ENCODE data around the gene STK24.

The STK24 gene

GRCh38 chr13:98521461-98522247 is 55.3 kb downstream of the STK24 start:
- no peak overlapping the region for H2AK5ac ChIP-seq (ENCODE audit: low read length)
- no peaks in the 10 kb centered on the region for H3K27me3 ChIP-seq (ENCODE audit: insufficient read depth, low read length, poor library complexity)
- no peak overlapping the region for H3K56ac ChIP-seq (ENCODE audit: low read length)
- no CpG with 5 or more reads among the region's 20 CpGs for WGBS (ENCODE audit: extremely low coverage, insufficient coverage, low lambda C conversion rate)
- H3K4ac ChIP-seq (ENCODE audit: low read depth, low read length): no peak overlapping the region
- H3K79me2 ChIP-seq (ENCODE audit: control insufficient read depth, insufficient read depth, low read length): peaks cover 71% of the 10 kb centered on the region
- H3K4me1 ChIP-seq (ENCODE audit: control insufficient read depth, low read depth, low read length): peaks cover 18% of the 10 kb centered on the region
- H3K79me1 ChIP-seq (ENCODE audit: low read length): peaks cover 47% of the 10 kb centered on the region
- no peak overlapping the region for H2BK15ac ChIP-seq (replicated peaks; ENCODE audit: low read depth)
- no peak overlapping the region for H3K27ac ChIP-seq (ENCODE audit: low read depth, low read length)
- no peak overlapping the region for H3K4me2 ChIP-seq (ENCODE audit: low read length)
- no peak overlapping the region for H4K8ac ChIP-seq (ENCODE audit: low read depth, low read length)
- no peak overlapping the region for H4K5ac ChIP-seq (ENCODE audit: low read length)
- H3K23ac ChIP-seq (ENCODE audit: low read length): no peak overlapping the region
- no peak overlapping the region for H2BK5ac ChIP-seq (ENCODE audit: low read length)
- no peak overlapping the region for H3K18ac ChIP-seq (ENCODE audit: low read length)
- no peak overlapping the region for H3K9ac ChIP-seq (ENCODE audit: low read length)
- DNase-seq: peak; percentile 35
- no peaks in the 10 kb centered on the region for H3K36me3 ChIP-seq (ENCODE audit: control insufficient read depth, insufficient read depth, low read length)
- H3K4me3 ChIP-seq (ENCODE audit: low read length): no peak overlapping the region
- H2BK120ac ChIP-seq (ENCODE audit: low read depth, low read length): no peak overlapping the region

DNA sequence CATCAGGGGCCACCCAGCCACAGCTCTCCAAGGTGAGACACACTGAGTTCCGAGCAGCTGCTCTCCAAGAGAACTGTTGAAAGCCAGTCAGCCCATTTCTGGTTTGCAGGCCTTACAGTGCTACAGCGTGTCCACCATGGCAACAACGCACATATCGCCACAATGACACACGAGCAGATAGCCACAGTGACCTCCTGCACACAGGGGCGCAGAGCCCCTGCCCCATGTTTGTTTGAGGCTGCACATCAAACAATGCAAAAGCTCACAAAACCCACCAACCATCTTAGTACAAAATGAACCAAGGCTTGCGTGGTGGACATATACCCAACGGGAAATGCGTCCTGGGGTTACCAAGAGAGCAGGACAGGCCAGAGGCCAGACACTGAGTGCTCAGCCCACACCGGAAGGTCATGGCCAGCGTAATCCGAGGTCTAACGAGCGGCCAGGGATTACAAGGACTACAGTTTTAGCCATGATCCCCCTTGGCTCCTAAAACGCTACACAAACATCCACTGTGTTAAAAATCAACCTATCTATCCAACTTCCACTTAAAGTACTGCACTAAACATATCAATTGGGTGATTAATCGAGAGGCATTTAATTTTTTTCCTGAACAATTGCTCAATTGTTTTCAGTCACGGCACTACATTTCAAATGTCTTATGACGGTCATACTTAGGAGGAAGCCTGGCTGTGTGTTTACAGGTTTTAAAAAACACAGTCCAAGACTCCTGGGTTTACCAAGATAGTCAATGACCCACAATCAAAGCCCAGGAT is 56.0 kb downstream of the STK24 start:
- Histone ChIP-seq H2BK120ac (ENCODE audit: low read depth, low read length) (no peak overlapping the region), H3K27ac (ENCODE audit: low read depth, low read length) (no peak overlapping the region), H3K4ac (ENCODE audit: low read depth, low read length) (no peak overlapping the region), H3K79me1 (ENCODE audit: low read length) (peaks cover 52% of the 10 kb centered on the region), H3K4me3 (ENCODE audit: low read length) (no peak overlapping the region), H3K9ac (ENCODE audit: low read length) (no peak overlapping the region), H3K23ac (ENCODE audit: low read length) (no peak overlapping the region), H2AK5ac (ENCODE audit: low read length) (no peak overlapping the region), H2BK15ac (replicated peaks; ENCODE audit: low read depth) (no peak overlapping the region), H3K4me2 (ENCODE audit: low read length) (no peak overlapping the region), H3K56ac (ENCODE audit: low read length) (no peak overlapping the region), H3K18ac (ENCODE audit: low read length) (no peak overlapping the region), H4K8ac (ENCODE audit: low read depth, low read length) (no peak overlapping the region), H2BK5ac (ENCODE audit: low read length) (no peak overlapping the region), H3K36me3 (ENCODE audit: control insufficient read depth, insufficient read depth, low read length) (no peaks in the 10 kb centered on the region), H3K27me3 (ENCODE audit: insufficient read depth, low read length, poor library complexity) (no peaks in the 10 kb centered on the region), H3K4me1 (ENCODE audit: control insufficient read depth, low read depth, low read length) (peaks cover 13% of the 10 kb centered on the region), H4K5ac (ENCODE audit: low read length) (no peak overlapping the region), H3K79me2 (ENCODE audit: control insufficient read depth, insufficient read depth, low read length) (peaks cover 69% of the 10 kb centered on the region)
- DNase-seq: no peak
- WGBS (ENCODE audit: extremely low coverage, insufficient coverage, low lambda C conversion rate): no CpG with 5 or more reads among the region's 18 CpGs

GRCh38 chr13:98519976-98520375 is 56.9 kb downstream of the STK24 start:
- Histone ChIP-seq H3K79me1 (ENCODE audit: low read length) (peaks cover 53% of the 10 kb centered on the region), H3K36me3 (ENCODE audit: control insufficient read depth, insufficient read depth, low read length) (no peaks in the 10 kb centered on the region), H3K79me2 (ENCODE audit: control insufficient read depth, insufficient read depth, low read length) (peaks cover 63% of the 10 kb centered on the region), H4K8ac (ENCODE audit: low read depth, low read length) (no peak overlapping the region), H2AK5ac (ENCODE audit: low read length) (no peak overlapping the region), H3K27me3 (ENCODE audit: insufficient read depth, low read length, poor library complexity) (no peaks in the 10 kb centered on the region), H3K4me3 (ENCODE audit: low read length) (no peak overlapping the region), H3K18ac (ENCODE audit: low read length) (no peak overlapping the region), H2BK15ac (replicated peaks; ENCODE audit: low read depth) (no peak overlapping the region), H3K27ac (ENCODE audit: low read depth, low read length) (no peak overlapping the region), H3K4me1 (ENCODE audit: control insufficient read depth, low read depth, low read length) (peaks cover 8% of the 10 kb centered on the region), H3K56ac (ENCODE audit: low read length) (no peak overlapping the region), H3K9ac (ENCODE audit: low read length) (no peak overlapping the region), H3K4me2 (ENCODE audit: low read length) (no peak overlapping the region), H2BK5ac (ENCODE audit: low read length) (no peak overlapping the region), H2BK120ac (ENCODE audit: low read depth, low read length) (no peak overlapping the region), H3K23ac (ENCODE audit: low read length) (no peak overlapping the region), H3K4ac (ENCODE audit: low read depth, low read length) (no peak overlapping the region), H4K5ac (ENCODE audit: low read length) (no peak overlapping the region)
- WGBS (ENCODE audit: extremely low coverage, insufficient coverage, low lambda C conversion rate): no CpG with 5 or more reads among the region's 4 CpGs
- no peak for DNase-seq

GRCh38 chr13:98517576-98518310 is 59.2 kb downstream of the STK24 start:
- Histone ChIP-seq H3K36me3 (ENCODE audit: control insufficient read depth, insufficient read depth, low read length) (no peaks in the 10 kb centered on the region), H3K79me1 (ENCODE audit: low read length) (peaks cover 38% of the 10 kb centered on the region), H3K4me3 (ENCODE audit: low read length) (no peak overlapping the region), H3K4ac (ENCODE audit: low read depth, low read length) (no peak overlapping the region), H3K27me3 (ENCODE audit: insufficient read depth, low read length, poor library complexity) (no peaks in the 10 kb centered on the region), H2BK120ac (ENCODE audit: low read depth, low read length) (no peak overlapping the region), H3K4me2 (ENCODE audit: low read length) (no peak overlapping the region), H3K9ac (ENCODE audit: low read length) (no peak overlapping the region), H3K23ac (ENCODE audit: low read length) (no peak overlapping the region), H3K27ac (ENCODE audit: low read depth, low read length) (no peak overlapping the region), H3K18ac (ENCODE audit: low read length) (no peak overlapping the region), H2AK5ac (ENCODE audit: low read length) (no peak overlapping the region), H3K56ac (ENCODE audit: low read length) (no peak overlapping the region), H4K5ac (ENCODE audit: low read length) (no peak overlapping the region), H2BK15ac (replicated peaks; ENCODE audit: low read depth) (no peak overlapping the region), H3K4me1 (ENCODE audit: control insufficient read depth, low read depth, low read length) (no peaks in the 10 kb centered on the region), H4K8ac (ENCODE audit: low read depth, low read length) (no peak overlapping the region), H2BK5ac (ENCODE audit: low read length) (no peak overlapping the region), H3K79me2 (ENCODE audit: control insufficient read depth, insufficient read depth, low read length) (peaks cover 49% of the 10 kb centered on the region)
- DNase-seq: no peak
- no CpG with 5 or more reads among the region's 6 CpGs for WGBS (ENCODE audit: extremely low coverage, insufficient coverage, low lambda C conversion rate)

DNA sequence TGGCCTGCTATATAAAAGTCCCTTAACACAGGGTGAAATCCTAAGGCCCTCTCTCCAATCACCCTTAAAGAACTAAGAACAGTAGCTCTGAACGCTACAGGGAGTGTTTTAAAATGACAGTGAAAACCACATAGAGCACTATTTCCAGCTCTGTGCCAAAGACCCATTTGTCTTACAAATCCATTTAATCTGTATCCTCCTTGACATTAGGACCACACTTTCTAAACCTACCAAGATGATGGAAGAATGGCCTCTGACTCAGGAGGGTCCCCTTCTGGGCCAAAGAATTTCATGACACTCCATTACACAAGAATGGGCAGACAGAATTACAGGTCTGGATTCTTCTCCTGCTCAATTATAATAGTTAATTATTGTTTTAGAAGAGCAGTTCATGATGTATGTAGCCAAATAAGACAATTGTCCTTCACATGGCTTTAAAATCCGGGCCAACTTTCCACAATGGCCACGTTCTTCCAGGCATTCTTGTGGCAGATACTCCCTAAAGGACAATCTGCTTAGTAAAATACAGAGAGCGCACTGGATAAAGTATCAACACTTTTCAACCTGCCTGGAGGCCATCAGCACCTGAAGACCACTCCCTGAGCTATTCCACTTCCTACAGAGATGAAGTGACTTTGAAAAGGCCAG is 61.0 kb downstream of the STK24 start:
- Histone ChIP-seq H4K5ac (ENCODE audit: low read length) (no peak overlapping the region), H3K18ac (ENCODE audit: low read length) (no peak overlapping the region), H3K36me3 (ENCODE audit: control insufficient read depth, insufficient read depth, low read length) (no peaks in the 10 kb centered on the region), H4K8ac (ENCODE audit: low read depth, low read length) (no peak overlapping the region), H3K4me2 (ENCODE audit: low read length) (no peak overlapping the region), H3K79me1 (ENCODE audit: low read length) (peaks cover 28% of the 10 kb centered on the region), H3K27me3 (ENCODE audit: insufficient read depth, low read length, poor library complexity) (no peaks in the 10 kb centered on the region), H3K4ac (ENCODE audit: low read depth, low read length) (no peak overlapping the region), H3K27ac (ENCODE audit: low read depth, low read length) (no peak overlapping the region), H2BK5ac (ENCODE audit: low read length) (no peak overlapping the region), H2BK120ac (ENCODE audit: low read depth, low read length) (no peak overlapping the region), H3K9ac (ENCODE audit: low read length) (no peak overlapping the region), H3K79me2 (ENCODE audit: control insufficient read depth, insufficient read depth, low read length) (peaks cover 40% of the 10 kb centered on the region), H3K4me1 (ENCODE audit: control insufficient read depth, low read depth, low read length) (no peaks in the 10 kb centered on the region), H3K56ac (ENCODE audit: low read length) (no peak overlapping the region), H2BK15ac (replicated peaks; ENCODE audit: low read depth) (no peak overlapping the region), H3K23ac (ENCODE audit: low read length) (peak overlapping the region; percentile 48), H2AK5ac (ENCODE audit: low read length) (no peak overlapping the region), H3K4me3 (ENCODE audit: low read length) (no peak overlapping the region)
- DNase-seq: no peak
- no CpG with 5 or more reads among the region's 4 CpGs for WGBS (ENCODE audit: extremely low coverage, insufficient coverage, low lambda C conversion rate)
